Activated CD8-positive, alpha-beta T cell treated with anti-CD3 and anti-CD28 coated beads, Interleukin-2, amount 10 ng/mL, durations not matched to agents 7 days and 5 days (primary cell): ENCODE data around the gene RAB36. TPM values are rescaled to one million over a fixed set of nuclear protein-coding genes. Genes with fewer than 3 reads are reported as not detected.

Experiments used
- ATAC-seq: fragments of 150-1000 bp; cut with Tn5 transposase; one replicate; pipeline ENCODE4 v1.10.0; 2021; ENCODE audit warnings: moderate library complexity
- CTCF ChIA-PET: fragments of 350-600 bp; sonication (Branson Sonifier 250); formaldehyde crosslinking; loops from one replicate; lab custom pipeline; 2021; ENCODE audit warnings: antibody characterized with exemption; lab: Charles Lee
- POLR2A ChIA-PET: fragments of 350-600 bp; sonication (Branson Sonifier 250); formaldehyde crosslinking; loops from one replicate; lab custom pipeline; 2021; ENCODE audit warnings: antibody characterized with exemption; lab: Charles Lee
- DNase-seq: peaks from one replicate; pipeline ENCODE4 v3.0.0-alpha.2; 2020
- H3K27ac Mint-ChIP-seq: one replicate; pipeline ENCODE4 v1.8.0; 2021; ENCODE audit warnings: mild to moderate bottlenecking, mixed read lengths
- H3K27me3 Mint-ChIP-seq: one replicate; pipeline ENCODE4 v1.8.0; 2021; ENCODE audit warnings: low read depth, mixed read lengths
- H3K36me3 Mint-ChIP-seq: one replicate; pipeline ENCODE4 v1.8.0; 2021; ENCODE audit warnings: low read depth, mixed read lengths
- H3K4me1 Mint-ChIP-seq: one replicate; pipeline ENCODE4 v1.8.0; 2021; ENCODE audit warnings: low read depth, mixed read lengths
- H3K4me3 Mint-ChIP-seq: one replicate; pipeline ENCODE4 v1.8.0; 2021; ENCODE audit warnings: mild to moderate bottlenecking, mixed read lengths
- H3K9me3 Mint-ChIP-seq: one replicate; pipeline ENCODE4 v1.8.0; 2022; ENCODE audit warnings: mixed read lengths; ENCODE audit not compliant: insufficient read depth
- total RNA-seq, 2 experiments: library from RNA; stranded (reverse); gene quantifications; one replicate each; pipeline ENCODE4 v1.2.3, GENCODE V29; 2021

RAB36 gene
- total RNA-seq, 2 experiments from 2014 or later, result 0.79 to 1.0 TPM

DNA sequence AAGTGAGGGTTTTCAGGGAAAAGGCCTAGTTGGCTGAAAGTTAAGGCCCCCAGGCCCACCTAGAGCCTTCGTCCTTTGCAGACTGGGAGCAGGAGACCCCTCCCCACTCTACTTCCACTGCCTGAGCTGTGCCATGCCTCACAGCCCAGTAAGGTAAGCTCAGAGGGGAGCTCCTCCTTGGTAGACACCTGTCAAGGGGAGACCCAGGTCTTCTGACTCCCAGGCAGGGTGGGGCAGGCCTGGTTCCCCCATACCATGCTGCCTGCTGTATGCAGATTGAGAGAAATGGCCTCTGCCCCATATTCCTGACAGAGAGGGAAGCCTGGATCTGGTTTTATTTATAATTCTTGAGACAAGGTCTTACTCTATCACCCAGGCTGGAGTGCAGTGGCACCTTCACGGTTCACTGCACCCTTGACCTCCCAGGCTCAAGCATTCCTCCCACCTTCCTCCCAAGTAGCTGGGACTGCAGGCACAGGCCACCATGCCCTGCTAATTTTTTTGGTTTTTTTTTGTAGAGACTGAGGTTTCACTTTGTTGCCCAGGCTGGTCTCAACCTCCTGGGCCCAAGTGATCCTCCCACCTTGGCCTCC is 697 bp downstream of the RAB36 start:
- ChIA-PET POLR2A (interaction anchor here (0.5 to 0.8 kb wide), 2 partner anchors 8 to 428 kb away, joined by 3 read pairs; no protein-coding TSS in a partner anchor), CTCF (interaction anchor here (0.8 to 2.2 kb wide), 4 partner anchors 11 to 136 kb away, joined by 4 to 10 read pairs (median 4); no protein-coding TSS in a partner anchor)
- ATAC-seq (no peak), DNase-seq (no peak)
- Mint-ChIP-seq H3K4me1 (peaks cover 38% of the 10 kb centered on the region), H3K4me3 (no peak overlapping the region), H3K36me3 (no peaks in the 10 kb centered on the region), H3K9me3 (no peaks in the 10 kb centered on the region), H3K27me3 (peaks cover 5% of the 10 kb centered on the region), H3K27ac (no peak overlapping the region)

GRCh38 chr22:23146478-23147205 is 1.4 kb downstream of the RAB36 start:
- H3K4me3 Mint-ChIP-seq, result no peak overlapping the region
- no peak for ATAC-seq
- POLR2A ChIA-PET, result interaction anchor here (0.5 to 0.8 kb wide), 2 partner anchors 9 to 429 kb away, joined by 3 read pairs; no protein-coding TSS in a partner anchor

GRCh38 chr22:23147617-23148387 is 2.5 kb downstream of the RAB36 start:
- peaks cover 28% of the 10 kb centered on the region for H3K4me1 Mint-ChIP-seq
- no peak overlapping the region for H3K27ac Mint-ChIP-seq
- POLR2A ChIA-PET, result no interaction called here
- H3K9me3 Mint-ChIP-seq, result no peaks in the 10 kb centered on the region
- no peak for DNase-seq
- CTCF ChIA-PET, result interaction anchor here (0.9 to 2.1 kb wide), 4 partner anchors 10 to 134 kb away, joined by 3 to 7 read pairs (median 4); no protein-coding TSS in a partner anchor
- peaks cover 5% of the 10 kb centered on the region for H3K27me3 Mint-ChIP-seq
- H3K4me3 Mint-ChIP-seq, result no peak overlapping the region
- no peaks in the 10 kb centered on the region for H3K36me3 Mint-ChIP-seq
- no peak for ATAC-seq

More at GRCh38 chr22:23146478-23147205, 1.4 kb downstream of the RAB36 start:
- Mint-ChIP-seq H3K27me3 (peaks cover 5% of the 10 kb centered on the region), H3K36me3 (no peaks in the 10 kb centered on the region), H3K4me1 (peaks cover 32% of the 10 kb centered on the region), H3K9me3 (no peaks in the 10 kb centered on the region), H3K27ac (peak overlapping the region; percentile 20)
- DNase-seq, result no peak
- CTCF ChIA-PET, result interaction anchor here (0.8 to 1.7 kb wide), 3 partner anchors 10 to 135 kb away, joined by 3 to 4 read pairs (median 4); no protein-coding TSS in a partner anchor

DNA sequence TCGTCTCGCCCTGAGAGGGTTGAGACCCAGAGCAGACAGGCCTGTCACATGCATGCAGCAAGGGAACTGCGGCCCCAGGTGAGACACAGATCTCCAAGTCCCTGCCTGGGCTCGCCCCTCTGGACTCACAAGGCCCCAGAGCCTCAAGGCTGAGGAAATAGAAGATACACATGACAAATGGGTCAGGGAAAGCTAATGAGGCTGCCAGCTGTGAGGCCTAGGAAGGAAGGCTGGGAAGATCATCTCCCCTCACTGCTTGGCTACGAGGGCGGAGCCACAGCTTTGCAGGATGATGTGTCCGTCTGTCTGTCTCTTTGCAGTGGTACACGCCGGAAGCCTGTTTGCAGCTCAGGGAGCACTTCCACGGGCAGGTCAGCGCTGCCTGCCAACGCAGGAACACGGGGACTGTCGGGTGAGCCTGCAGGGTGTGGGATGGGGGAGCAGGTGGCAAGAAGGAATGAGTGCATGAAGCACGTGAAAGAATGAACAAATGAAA is 4.5 kb downstream of the RAB36 start:
- ATAC-seq, result no peak
- POLR2A ChIA-PET, result no interaction called here

DNA sequence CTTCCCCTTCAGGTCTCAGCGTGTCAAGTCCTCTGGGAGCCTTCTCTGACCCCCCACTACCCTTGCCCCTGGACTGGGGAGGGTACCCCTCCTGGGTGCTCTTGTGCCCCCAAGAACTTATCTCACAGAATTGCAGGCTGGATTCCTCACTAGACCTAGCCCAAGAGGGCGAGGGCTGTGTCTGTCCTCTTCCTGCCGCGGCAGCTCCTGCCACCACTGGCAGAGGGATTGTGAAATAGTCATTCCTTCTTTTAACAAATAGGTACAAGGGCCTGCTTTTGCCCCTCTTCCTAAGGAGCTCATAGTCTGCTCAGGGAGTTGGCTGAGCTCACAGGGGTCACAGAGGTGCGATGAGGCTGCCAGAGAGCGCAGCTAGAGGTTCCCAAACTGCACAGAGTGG is 5.5 kb downstream of the RAB36 start:
- no peak for DNase-seq
- Mint-ChIP-seq H3K4me3 (no peak overlapping the region), H3K4me1 (peaks cover 22% of the 10 kb centered on the region), H3K27me3 (peaks cover 3% of the 10 kb centered on the region), H3K36me3 (no peaks in the 10 kb centered on the region), H3K9me3 (no peaks in the 10 kb centered on the region), H3K27ac (no peak overlapping the region)
- no peak for ATAC-seq
- POLR2A ChIA-PET, result no interaction called here
- CTCF ChIA-PET, result interaction anchor here (0.6 kb wide), 1 partner anchor 290 kb away, joined by 3 read pairs; no protein-coding TSS in a partner anchor

More for the DNA sequence above, 4.5 kb downstream of the RAB36 start:
- CTCF ChIA-PET, result interaction anchor here (2.1 kb wide), 1 partner anchor 132 kb away, joined by 7 read pairs; no protein-coding TSS in a partner anchor
- peaks cover 32% of the 10 kb centered on the region for H3K4me1 Mint-ChIP-seq
- H3K36me3 Mint-ChIP-seq, result no peaks in the 10 kb centered on the region
- DNase-seq, result no peak
- H3K9me3 Mint-ChIP-seq, result no peaks in the 10 kb centered on the region
- H3K27me3 Mint-ChIP-seq, result peaks cover 3% of the 10 kb centered on the region
- no peak overlapping the region for H3K27ac Mint-ChIP-seq
- H3K4me3 Mint-ChIP-seq, result no peak overlapping the region

- CTCF ChIA-PET, result interaction anchor here (1.5 kb wide), 1 partner anchor 138 kb away, joined by 4 read pairs; no protein-coding TSS in a partner anchor
- Mint-ChIP-seq H3K9me3 (no peaks in the 10 kb centered on the region), H3K27me3 (peaks cover 3% of the 10 kb centered on the region), H3K4me3 (no peak overlapping the region), H3K27ac (no peak overlapping the region), H3K4me1 (peaks cover 22% of the 10 kb centered on the region), H3K36me3 (no peaks in the 10 kb centered on the region)
- DNase-seq (no peak), ATAC-seq (no peak)
- POLR2A ChIA-PET, result no interaction called here
Observed at GRCh38 chr22:23151827-23152226, 6.5 kb downstream of the RAB36 start.

DNA sequence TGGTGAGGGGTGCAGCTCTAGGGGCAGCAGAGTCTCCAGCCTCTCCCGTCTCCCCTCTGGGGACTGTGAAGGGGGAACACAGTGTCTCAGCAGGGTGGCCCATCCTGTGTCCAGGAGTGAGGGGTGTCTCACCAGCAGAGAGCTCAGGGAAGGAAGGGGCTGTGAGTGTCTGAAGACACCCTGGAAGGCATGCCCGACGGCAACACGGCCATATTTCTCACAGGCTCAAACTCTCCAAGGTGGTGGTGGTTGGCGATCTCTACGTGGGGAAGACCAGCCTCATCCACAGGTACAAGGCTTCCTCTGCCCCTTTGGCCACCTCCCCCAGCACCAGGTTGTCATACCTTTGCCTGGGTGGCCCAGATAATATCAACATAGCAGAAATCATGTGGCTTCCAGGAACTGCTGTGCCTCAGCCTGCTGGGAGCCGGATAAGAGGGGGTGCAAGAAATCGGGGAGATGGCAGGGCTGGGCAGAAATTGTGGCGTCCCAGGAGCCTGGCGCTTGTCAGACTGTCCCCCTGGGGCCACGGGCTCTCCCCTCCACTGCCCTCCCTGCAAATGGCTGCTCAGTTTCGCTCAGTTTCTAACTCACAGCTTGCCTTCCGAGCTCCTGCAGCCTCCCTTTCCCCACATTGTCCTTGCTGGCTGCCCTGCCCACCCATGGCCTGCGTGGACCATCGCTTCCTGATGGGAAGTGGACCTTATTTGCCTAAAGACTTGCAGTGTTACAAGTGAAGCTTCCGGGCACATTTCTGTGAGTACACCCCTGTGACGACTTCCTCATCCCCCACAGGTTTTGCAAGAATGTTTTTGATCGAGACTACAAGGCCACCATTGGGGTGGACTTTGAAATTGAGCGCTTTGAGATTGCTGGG is 7.2 kb downstream of the RAB36 start:
- no peaks in the 10 kb centered on the region for H3K9me3 Mint-ChIP-seq
- peaks cover 22% of the 10 kb centered on the region for H3K4me1 Mint-ChIP-seq
- no peaks in the 10 kb centered on the region for H3K36me3 Mint-ChIP-seq
- ATAC-seq (no peak), DNase-seq (no peak)
- ChIA-PET POLR2A (interaction anchor here (0.6 kb wide), 1 partner anchor 14 kb away, joined by 4 read pairs; no protein-coding TSS in a partner anchor), CTCF (interaction anchor here (0.9 to 1.5 kb wide), 3 partner anchors 14 to 138 kb away, joined by 3 to 4 read pairs (median 3); no protein-coding TSS in a partner anchor)
- H3K4me3 Mint-ChIP-seq, result peak overlapping the region; percentile 22
- peak overlapping the region; percentile 89 for H3K27ac Mint-ChIP-seq
- H3K27me3 Mint-ChIP-seq, result peaks cover 2% of the 10 kb centered on the region

- ATAC-seq (no peak), DNase-seq (no peak)
- H3K36me3 Mint-ChIP-seq, result no peaks in the 10 kb centered on the region
- ChIA-PET POLR2A (no interaction called here), CTCF (interaction anchor here (1.7 kb wide), 1 partner anchor 195 kb away, joined by 5 read pairs; no protein-coding TSS in a partner anchor)
- peaks cover 22% of the 10 kb centered on the region for H3K4me1 Mint-ChIP-seq
- H3K9me3 Mint-ChIP-seq, result no peaks in the 10 kb centered on the region
- H3K27ac Mint-ChIP-seq, result peak overlapping the region; percentile 89
- no peak overlapping the region for H3K4me3 Mint-ChIP-seq
- H3K27me3 Mint-ChIP-seq, result no peaks in the 10 kb centered on the region
Observed at GRCh38 chr22:23153994-23154393, 8.7 kb downstream of the RAB36 start.

DNA sequence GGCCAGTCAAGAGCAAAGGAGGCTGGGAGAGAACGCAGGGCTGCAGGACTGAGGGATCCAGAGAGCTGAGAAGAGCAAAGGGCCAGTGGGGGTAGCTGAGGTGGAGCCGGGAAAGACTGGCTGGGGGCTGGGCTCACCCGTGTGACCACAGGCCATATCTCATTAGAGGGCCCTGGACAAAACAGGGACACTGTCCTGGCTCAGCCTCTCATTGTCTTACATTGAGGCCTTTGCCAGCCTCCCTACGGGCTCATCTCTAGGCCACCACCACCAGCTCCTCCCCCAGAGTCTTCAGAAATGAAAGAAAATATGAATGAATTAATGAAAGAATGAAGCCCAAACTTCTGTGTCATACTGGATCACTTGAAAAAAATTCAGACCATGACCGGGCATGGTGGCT is 9.2 kb downstream of the RAB36 start:
- ChIA-PET CTCF (interaction anchor here (1.7 kb wide), 1 partner anchor 195 kb away, joined by 5 read pairs; no protein-coding TSS in a partner anchor), POLR2A (no interaction called here)
- Mint-ChIP-seq H3K9me3 (no peaks in the 10 kb centered on the region), H3K4me3 (no peak overlapping the region), H3K36me3 (no peaks in the 10 kb centered on the region), H3K4me1 (peaks cover 22% of the 10 kb centered on the region), H3K27ac (peak overlapping the region; percentile 10), H3K27me3 (no peaks in the 10 kb centered on the region)
- no peak for DNase-seq
- ATAC-seq, result no peak

DNA sequence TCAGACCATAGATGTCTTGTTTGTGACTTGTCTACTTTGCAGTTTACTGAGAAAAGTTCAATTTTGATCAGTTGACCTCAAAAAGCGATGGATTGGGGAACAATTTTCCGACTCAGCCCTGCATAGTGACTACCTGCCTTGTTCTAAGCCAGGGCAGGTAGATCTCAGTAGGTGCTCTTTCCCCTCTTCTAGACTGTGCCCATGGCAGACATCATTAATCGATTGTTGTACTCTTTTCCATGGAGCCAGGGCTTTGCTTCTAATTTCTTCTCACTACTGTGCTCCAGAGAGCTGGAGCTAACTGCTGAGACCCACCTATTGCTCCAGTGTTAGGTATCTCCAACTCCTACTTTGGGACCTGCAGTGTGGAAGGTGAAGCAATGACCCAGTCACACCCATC is 9.9 kb downstream of the RAB36 start:
- Mint-ChIP-seq H3K27ac (no peak overlapping the region), H3K4me3 (no peak overlapping the region), H3K27me3 (no peaks in the 10 kb centered on the region), H3K4me1 (peaks cover 22% of the 10 kb centered on the region), H3K9me3 (no peaks in the 10 kb centered on the region), H3K36me3 (no peaks in the 10 kb centered on the region)
- ChIA-PET CTCF (interaction anchor here (0.6 to 1.2 kb wide), 3 partner anchors 13 to 135 kb away, joined by 3 to 4 read pairs (median 3); partner anchors contain the start of gene RSPH14), POLR2A (no interaction called here)
- DNase-seq (no peak), ATAC-seq (no peak)
